ENCODE measurements around the gene ZNF576. TPM values are rescaled to one million over a fixed set of nuclear protein-coding genes. Genes with fewer than 3 reads are reported as not detected.

Gene ZNF576, protein sequence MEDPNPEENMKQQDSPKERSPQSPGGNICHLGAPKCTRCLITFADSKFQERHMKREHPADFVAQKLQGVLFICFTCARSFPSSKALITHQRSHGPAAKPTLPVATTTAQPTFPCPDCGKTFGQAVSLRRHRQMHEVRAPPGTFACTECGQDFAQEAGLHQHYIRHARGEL
- 9.3 and 9.8 TPM in 2 replicates for total RNA-seq

DNA sequence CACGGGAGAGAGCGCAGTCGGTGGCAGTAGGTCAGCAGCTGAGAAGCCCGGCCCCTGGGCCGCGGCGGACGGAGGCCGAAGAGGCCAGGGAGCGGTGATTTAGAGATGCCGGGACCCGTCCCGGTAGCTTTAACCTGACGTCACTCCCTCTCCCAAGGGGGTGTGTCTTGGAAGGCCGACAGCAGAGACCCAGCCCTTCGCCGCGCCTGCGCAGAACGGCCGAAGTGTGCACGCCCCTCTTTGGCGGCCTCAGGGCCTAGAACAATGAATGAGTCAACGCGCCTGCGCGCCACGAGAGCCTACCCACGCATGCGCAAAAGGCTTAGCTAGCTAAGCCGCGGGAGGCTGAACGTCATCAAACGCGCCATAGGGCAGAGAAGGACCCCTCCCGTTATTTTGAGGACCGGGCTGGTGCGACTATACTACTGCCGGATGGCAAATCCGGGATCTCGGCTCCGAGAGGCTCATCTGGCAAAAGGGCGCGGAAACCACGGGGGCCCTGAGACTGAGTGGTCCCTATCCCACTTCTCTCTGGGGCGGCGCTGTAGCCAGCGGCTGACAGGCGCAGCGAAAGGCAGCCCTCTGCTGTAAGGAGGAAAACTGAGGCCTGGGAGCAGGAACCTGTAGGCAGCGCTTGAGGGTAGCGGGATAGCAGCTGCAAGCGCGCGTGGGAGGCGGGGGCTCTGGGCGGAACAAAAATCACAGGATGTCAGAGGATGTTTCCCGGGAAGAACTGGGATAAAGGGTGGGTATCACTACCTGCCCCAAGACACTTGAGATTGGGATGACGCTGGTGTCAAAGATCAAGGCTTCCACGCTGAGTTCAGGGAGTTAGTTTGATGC is at the start of gene ZNF576, which contains the start of gene IRGQ:
Gene ZNF576, plus strand, starts transcription at position 597 of the 843 bp plus-strand sequence. CDS start 514 bp downstream, outside the sequence.
Gene IRGQ, minus strand, starts transcription at position 136 of the 843 bp plus-strand sequence. CDS start 796 bp downstream, outside the sequence.

DNA sequence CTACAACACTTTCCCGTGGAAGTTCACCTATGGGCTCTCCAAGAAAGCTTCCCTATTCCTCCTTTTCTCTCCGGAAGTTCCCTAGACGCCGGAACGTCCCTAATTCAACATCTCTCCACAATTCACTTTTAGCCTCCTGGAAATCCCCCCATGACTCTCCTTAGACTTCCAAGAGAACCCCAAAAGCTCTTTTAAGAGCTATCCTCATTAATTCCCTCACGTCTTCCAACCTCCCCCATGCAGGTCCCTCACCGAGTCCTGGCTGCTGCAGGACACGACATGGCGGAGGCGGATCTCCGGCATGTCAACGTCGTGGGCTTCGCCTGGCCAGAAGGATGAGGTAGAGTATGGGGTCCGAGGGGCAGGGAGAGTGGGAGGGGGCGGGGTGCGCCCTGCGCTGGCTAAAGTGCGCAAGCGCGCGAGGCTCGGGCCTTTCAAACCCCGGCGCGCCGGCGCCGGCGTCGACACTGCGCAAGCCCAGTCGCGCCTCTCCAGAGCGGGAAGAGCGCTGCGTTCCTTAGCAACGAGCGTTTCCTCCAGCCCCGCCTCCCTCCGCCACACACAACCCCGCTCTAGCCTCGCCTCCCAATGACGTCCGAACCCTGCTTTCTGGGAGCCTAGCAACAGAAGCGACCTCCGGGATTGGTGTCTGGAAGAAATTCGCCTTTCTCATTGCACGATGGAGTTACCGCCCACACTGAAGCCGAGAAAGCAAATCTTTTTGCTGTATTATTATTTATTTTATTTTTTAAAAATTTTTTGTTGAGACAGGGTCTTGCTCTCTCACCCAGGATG is 21.0 kb upstream of the ZNF576 start, which contains the start of the genes PINLYP and XRCC1:
Gene PINLYP, plus strand, starts transcription at position 646 of the 795 bp plus-strand sequence. CDS start 1,391 bp downstream, outside the sequence.
Gene XRCC1, minus strand, starts transcription at position 372 of the 795 bp plus-strand sequence. Its CDS starts 69 bp downstream, at position 303.

GRCh38 chr19:43611788-43612187 is 15.4 kb downstream of the ZNF576 start, which contains the start of gene SRRM5:
Gene SRRM5, plus strand, starts transcription at chr19:43612088. Its CDS starts 34 bp downstream, at chr19:43612122.

DNA sequence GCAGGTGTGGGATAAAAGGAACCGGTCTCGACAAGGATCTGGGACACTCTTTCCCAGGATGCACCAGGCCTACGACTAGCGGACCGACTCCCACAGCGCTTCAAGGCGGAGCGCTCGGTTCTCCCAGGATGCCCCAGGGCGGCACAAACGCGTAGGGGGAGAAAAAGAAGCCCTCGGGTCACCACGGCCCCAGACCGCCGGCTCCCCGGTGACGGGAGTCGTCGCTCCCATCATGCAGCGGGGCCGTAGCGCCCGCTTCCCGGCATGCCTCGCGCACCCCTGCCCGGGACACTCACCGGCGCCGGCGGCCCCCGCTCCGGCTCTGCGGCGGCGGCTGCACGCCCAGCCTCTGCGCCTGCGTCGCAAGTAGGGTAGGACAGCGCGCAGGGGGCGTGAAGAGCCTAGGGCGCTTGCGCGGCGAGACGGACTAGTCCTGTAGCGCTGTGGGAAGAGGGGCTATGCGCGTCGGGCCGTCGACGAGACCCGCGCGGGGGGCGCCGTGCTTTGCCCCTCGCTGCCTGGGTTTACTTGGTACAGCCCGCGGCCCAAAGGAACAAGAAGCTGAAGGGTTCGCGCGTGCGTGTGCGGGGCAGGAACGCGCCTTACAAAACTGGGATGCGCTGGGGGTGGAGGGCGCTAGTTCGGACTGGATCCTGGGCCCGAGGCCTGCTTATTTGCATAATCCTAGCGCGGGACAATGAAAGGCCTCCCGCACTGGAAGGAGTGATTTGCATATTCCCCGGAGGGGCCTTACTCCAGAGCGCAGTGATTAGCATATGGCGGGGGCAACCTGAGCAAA is 23.1 kb downstream of the ZNF576 start, which contains the start of gene ZNF428:
Gene ZNF428, minus strand, starts transcription at position 368 of the 799 bp plus-strand sequence. CDS start 5,325 bp downstream, outside the sequence.

DNA sequence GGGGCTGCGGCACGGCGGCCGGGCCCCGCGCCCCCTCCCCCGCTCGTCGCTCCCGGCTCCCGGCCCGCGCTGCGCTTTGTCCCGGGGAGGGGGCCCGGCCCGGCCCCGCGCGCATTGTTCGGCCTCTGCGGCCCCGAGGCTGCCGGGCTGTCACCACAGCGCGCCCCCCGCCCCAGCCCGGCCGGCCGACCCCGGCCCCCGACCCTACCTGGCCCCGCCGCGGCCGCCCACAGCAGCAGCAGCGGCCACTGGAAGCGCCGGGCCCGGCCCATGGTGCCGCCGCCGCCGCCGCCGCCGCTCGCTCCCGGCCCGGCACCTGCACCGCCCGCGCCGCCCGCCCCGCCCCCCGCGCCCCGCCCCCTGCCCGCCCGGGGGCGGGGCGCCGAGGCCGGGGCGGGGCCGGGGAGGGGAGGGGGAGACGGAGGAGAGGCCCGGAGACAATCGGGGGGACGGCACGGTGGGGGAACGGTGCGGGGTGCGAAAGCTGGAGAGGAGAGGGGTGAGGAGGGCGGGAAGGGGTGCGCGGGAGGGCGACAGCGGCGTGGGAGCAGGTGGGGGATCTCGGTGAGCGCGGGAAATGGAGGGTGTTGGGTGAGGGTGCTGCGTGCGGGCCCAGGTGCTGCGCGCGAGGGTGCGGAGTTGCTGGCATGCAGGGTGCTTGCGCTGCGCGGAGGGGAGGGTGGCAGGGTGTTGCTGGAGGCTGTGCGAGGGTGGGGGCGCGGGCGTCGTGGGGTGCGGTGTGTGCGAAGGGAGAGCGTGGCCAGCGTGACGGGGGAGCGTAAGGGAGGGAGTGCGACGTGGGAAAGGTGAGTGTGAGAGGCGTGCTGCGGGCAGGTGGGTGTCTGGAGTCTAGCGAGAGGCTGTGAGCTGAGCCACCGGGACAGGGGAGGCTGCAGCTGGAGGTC is 43.4 kb downstream of the ZNF576 start, which contains the start of gene CADM4:
Gene CADM4, minus strand, starts transcription at position 332 of the 905 bp plus-strand sequence. Its CDS starts 60 bp downstream, at position 272.

Other genes with a start within 250 kb of the ZNF576 start
- not detected in 2 replicates for gene CD177, start 242.9 kb upstream of the ZNF576 start, total RNA-seq
- not detected in 2 replicates for gene TEX101, start 181.7 kb upstream of the ZNF576 start, total RNA-seq
- not detected in 2 replicates for gene LYPD3, start 131.0 kb upstream of the ZNF576 start, total RNA-seq
- 6.4 and 9.0 TPM in 2 replicates for gene PHLDB3, start 91.8 kb upstream of the ZNF576 start, total RNA-seq
- gene ETHE1, start 69.4 kb upstream of the ZNF576 start, total RNA-seq: 31.0 and 40.1 TPM in 2 replicates
- 0.27 TPM in 1 of 2 replicates, not detected in the other for gene ZNF575, start 63.4 kb upstream of the ZNF576 start, total RNA-seq
- gene XRCC1, start 21.1 kb upstream of the ZNF576 start, total RNA-seq: 19.9 and 26.4 TPM in 2 replicates
- gene PINLYP, start 20.8 kb upstream of the ZNF576 start, total RNA-seq: 0.22 and 0.27 TPM in 2 replicates
- 28.9 TPM in 2 replicates for gene IRGQ, start 461 bp upstream of the ZNF576 start, total RNA-seq
- gene SRRM5, start 15.5 kb downstream of the ZNF576 start, total RNA-seq: 0.07 and 0.27 TPM in 2 replicates
- gene ZNF428, start 23.0 kb downstream of the ZNF576 start, total RNA-seq: 21.3 and 22.3 TPM in 2 replicates
- 1.6 and 1.7 TPM in 2 replicates for gene CADM4, start 43.3 kb downstream of the ZNF576 start, total RNA-seq
- 72.7 and 78.2 TPM in 2 replicates for gene PLAUR, start 73.6 kb downstream of the ZNF576 start, total RNA-seq
- gene IRGC, start 119.5 kb downstream of the ZNF576 start, total RNA-seq: not detected in 2 replicates
- 15.7 and 20.4 TPM in 2 replicates for gene SMG9, start 158.4 kb downstream of the ZNF576 start, total RNA-seq
- gene KCNN4, start 184.4 kb downstream of the ZNF576 start, total RNA-seq: 0.53 and 1.3 TPM in 2 replicates
- gene LYPD5, start 205.9 kb downstream of the ZNF576 start, total RNA-seq: 0.13 and 0.29 TPM in 2 replicates
- gene ZNF283, start 230.7 kb downstream of the ZNF576 start, total RNA-seq: 9.2 and 9.8 TPM in 2 replicates